ENCODE results near the gene ABCD4. TPM values are rescaled to one million over a fixed set of nuclear protein-coding genes. Genes with fewer than 3 reads are reported as not detected.

ABCD4 gene
- total RNA-seq, 2 donors from 2014 or later: 46.2 to 46.6 TPM

DNA sequence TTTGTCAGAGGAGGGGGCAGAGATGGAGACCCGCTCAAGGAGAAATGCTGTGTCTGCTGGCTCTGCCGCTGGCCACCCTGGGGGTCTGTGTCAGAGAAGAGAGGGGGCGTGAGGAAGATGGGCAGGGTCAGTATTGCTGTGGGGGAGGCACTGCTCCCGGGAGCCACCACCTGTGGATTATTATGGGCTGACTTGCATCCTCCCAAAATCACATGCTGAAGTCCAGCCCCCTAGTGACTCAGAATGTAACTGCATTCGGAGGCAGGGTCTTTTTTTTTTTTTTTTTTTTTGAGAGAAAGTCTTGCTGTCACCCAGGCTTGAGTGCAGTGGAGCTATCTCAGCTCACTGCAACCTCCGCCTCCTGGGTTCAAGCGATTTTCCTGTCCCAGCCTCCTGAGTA, 12.3 kb downstream of the ABCD4 start:
- Histone ChIP-seq H3K27ac (no peak overlapping the region), H3K4me3 (no peak overlapping the region), H3K4me1 (no peaks in the 10 kb centered on the region), H3K9me3 (no peaks in the 10 kb centered on the region), H3K36me3 (no peaks in the 10 kb centered on the region), H3K9ac (ENCODE audit: low read depth in 2 of 2, low read length in 2 of 2) (no peak overlapping the region), H3K27me3 (no peaks in the 10 kb centered on the region)
- no peak for DNase-seq
- intact Hi-C loops (cut with DNase I): no loop called here
- TF ChIP-seq CTCF (IDR thresholded peaks at IDR 0.05): peak; percentile 22

DNA sequence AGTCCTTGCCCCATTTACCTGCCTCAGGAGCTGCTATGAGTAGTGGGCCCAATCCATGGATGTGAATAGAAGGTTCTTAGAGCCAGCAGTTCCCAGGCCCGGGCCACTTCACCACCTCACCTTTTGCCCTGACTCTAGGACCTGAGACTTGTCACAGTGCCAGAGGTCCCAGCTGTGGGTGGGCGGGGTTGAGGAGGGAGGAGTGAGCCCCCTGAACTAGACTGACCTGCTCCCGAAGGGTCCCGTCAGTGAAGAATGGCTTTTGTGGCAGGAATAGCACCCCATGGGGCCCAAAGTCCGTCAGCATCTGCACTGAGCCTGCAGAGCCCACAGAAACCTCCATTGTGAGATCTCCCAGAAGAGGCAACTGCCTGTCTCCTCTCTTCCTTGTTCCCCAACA, 12.9 kb downstream of the ABCD4 start:
- no peak overlapping the region for H3K9ac ChIP-seq (ENCODE audit: low read depth in 2 of 2, low read length in 2 of 2)
- TF ChIP-seq CTCF (IDR thresholded peaks at IDR 0.05): no peak
- no peaks in the 10 kb centered on the region for H3K36me3 ChIP-seq
- no peak overlapping the region for H3K27ac ChIP-seq
- intact Hi-C loops (cut with DNase I): no loop called here
- DNase-seq: no peak
- H3K27me3 ChIP-seq: no peaks in the 10 kb centered on the region
- no peaks in the 10 kb centered on the region for H3K4me1 ChIP-seq
- no peak overlapping the region for H3K4me3 ChIP-seq
- H3K9me3 ChIP-seq: no peaks in the 10 kb centered on the region

GRCh38 chr14:74286736-74287135, 16.0 kb downstream of the ABCD4 start:
- no peak for DNase-seq
- no peaks in the 10 kb centered on the region for H3K4me1 ChIP-seq
- H3K4me3 ChIP-seq: no peak overlapping the region
- no peak overlapping the region for H3K9ac ChIP-seq (ENCODE audit: low read depth in 2 of 2, low read length in 2 of 2)
- no peak overlapping the region for H3K27ac ChIP-seq
- no peaks in the 10 kb centered on the region for H3K9me3 ChIP-seq
- H3K27me3 ChIP-seq: no peaks in the 10 kb centered on the region
- H3K36me3 ChIP-seq: no peaks in the 10 kb centered on the region
- no peak for TF ChIP-seq CTCF (IDR thresholded peaks at IDR 0.05)
- intact Hi-C loops (cut with DNase I): no loop called here

GRCh38 chr14:74281069-74281468, 21.7 kb downstream of the ABCD4 start:
- no peak for DNase-seq
- Histone ChIP-seq H3K4me1 (no peaks in the 10 kb centered on the region), H3K9me3 (no peaks in the 10 kb centered on the region), H3K4me3 (no peak overlapping the region), H3K36me3 (no peaks in the 10 kb centered on the region), H3K27me3 (no peaks in the 10 kb centered on the region), H3K9ac (ENCODE audit: low read depth in 2 of 2, low read length in 2 of 2) (no peak overlapping the region), H3K27ac (no peak overlapping the region)
- no peak for TF ChIP-seq CTCF (IDR thresholded peaks at IDR 0.05)
- intact Hi-C loops (cut with DNase I): no loop called here

DNA sequence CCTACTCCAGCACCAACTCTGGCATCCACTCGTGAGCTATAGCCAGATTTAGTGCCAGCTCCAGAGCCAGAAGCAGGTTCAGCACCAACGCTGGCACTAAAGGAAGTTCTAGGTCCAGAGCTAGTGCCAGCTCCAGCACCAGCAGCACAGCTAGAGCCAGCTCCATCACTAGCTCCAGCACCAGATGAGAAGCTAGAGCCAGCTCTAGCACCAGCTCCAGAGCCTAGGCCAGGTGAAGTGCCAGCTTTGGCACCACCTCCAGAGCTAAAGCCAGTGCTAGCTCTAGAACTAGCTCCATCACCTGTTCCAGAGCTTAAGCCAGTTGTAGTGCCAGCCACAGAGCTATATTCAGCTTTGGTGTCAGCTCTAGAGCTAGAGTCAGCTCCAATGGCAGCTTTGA, 24.7 kb downstream of the ABCD4 start:
- no peaks in the 10 kb centered on the region for H3K36me3 ChIP-seq
- H3K9me3 ChIP-seq: no peaks in the 10 kb centered on the region
- H3K4me1 ChIP-seq: no peaks in the 10 kb centered on the region
- no peaks in the 10 kb centered on the region for H3K27me3 ChIP-seq
- H3K27ac ChIP-seq: no peak overlapping the region
- no peak for DNase-seq
- intact Hi-C loops (cut with DNase I): no loop called here
- no peak overlapping the region for H3K9ac ChIP-seq (ENCODE audit: low read depth in 2 of 2, low read length in 2 of 2)
- no peak for TF ChIP-seq CTCF (IDR thresholded peaks at IDR 0.05)
- H3K4me3 ChIP-seq: no peak overlapping the region

All from colonic mucosa (tissue), 4 donors.